GM19324 (cell line): ENCODE measurements around the gene GANAB.
"Not testable (repeated sequence)": the region's sequence is repeated elsewhere in the genome, so short reads cannot be mapped to it uniquely, and the experiment has no call there.

Experiments used
- ATAC-seq: cut with Tn5 transposase; IDR thresholded peaks from one replicate; pipeline ENCODE4 v1.9.1; 2021; ENCODE audit warnings: mild to moderate bottlenecking, moderate library complexity; ENCODE audit not compliant: unreplicated experiment, low FRiP score

The GANAB gene

GRCh38 chr11:62627713-62628112 is 18.7 kb downstream of the GANAB start:
- ATAC-seq, result no peak

GRCh38 chr11:62622476-62623089 is 23.8 kb downstream of the GANAB start:
- no peak for ATAC-seq

GRCh38 chr11:62621567-62622470 is 24.6 kb downstream of the GANAB start, which contains the start of gene B3GAT3:
Gene B3GAT3, minus strand, starts transcription at chr11:62621986. Its CDS starts 39 bp downstream, at chr11:62621947.
- peak; percentile 95 for ATAC-seq

DNA sequence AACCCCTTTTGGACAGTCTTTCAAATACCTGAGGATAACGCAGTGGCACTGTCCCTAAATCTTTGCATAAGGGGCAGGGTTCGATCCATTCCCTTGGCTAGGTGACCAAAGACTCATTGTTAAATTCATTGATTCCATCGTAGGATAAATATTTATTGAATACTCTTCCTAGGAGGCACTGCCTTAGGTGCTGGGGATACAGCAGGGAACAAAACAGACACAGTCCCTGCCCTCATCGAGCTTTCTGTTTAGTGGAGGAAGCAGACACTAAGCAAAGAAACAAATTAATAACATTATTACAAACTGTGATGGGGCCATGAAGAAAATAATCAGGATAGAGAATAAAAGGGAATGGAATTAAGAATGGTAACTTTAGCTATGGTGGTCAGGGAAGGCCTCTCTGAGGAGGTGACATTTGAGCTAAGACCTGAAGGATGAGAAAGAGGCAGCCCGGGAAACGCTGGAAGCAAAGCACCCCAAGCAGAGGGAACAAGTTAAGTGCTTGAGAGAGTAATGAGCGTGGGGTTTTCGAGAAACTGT is 25.3 kb downstream of the GANAB start:
- ATAC-seq, result no peak

- ATAC-seq, result not testable (repeated sequence)
These were observed 29.5 kb downstream of the GANAB start for GRCh38 chr11:62616957-62617356.

- ATAC-seq, result no peak
These were observed 30.9 kb downstream of the GANAB start for GRCh38 chr11:62615521-62615920.

- ATAC-seq, result no peak
These were observed 32.1 kb downstream of the GANAB start for GRCh38 chr11:62614275-62614674.

- ATAC-seq, result no peak
These were observed 33.1 kb downstream of the GANAB start for GRCh38 chr11:62613291-62613778.

GRCh38 chr11:62612366-62613290 is 33.8 kb downstream of the GANAB start, which contains the start of the genes EML3 and ROM1:
Gene EML3, minus strand, starts transcription at chr11:62612775. Its CDS starts 318 bp downstream, at chr11:62612457.
Gene ROM1, plus strand, starts transcription at chr11:62613257. Its CDS starts 25 bp downstream, at chr11:62613282.
- peak; percentile 65 for ATAC-seq

GRCh38 chr11:62611705-62612365 is 34.6 kb downstream of the GANAB start:
- ATAC-seq, result peak; percentile 18

- ATAC-seq, result no peak
These were observed 35.4 kb downstream of the GANAB start for GRCh38 chr11:62610814-62611704.

DNA sequence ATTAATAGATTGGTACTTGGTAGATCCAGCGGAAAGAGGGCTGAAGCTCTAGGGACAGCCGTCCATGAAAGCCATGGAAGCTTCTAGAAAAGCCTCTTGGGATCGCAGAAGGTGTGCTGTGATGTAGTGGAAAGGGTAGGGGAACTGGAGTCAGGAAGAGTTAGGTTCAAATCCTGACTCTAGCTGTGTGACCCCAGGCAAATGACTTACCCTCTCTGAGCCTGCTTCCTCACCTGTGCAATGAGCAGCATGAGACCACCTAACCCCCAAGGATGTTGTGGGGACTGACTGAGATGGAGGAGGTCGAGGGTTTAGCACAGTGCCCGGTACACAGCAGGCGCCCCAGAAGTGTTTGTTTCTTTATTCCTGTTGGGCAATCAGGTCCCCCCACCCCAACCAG is 36.0 kb downstream of the GANAB start:
- no peak for ATAC-seq

GRCh38 chr11:62608776-62609175 is 37.6 kb downstream of the GANAB start:
- ATAC-seq, result no peak

DNA sequence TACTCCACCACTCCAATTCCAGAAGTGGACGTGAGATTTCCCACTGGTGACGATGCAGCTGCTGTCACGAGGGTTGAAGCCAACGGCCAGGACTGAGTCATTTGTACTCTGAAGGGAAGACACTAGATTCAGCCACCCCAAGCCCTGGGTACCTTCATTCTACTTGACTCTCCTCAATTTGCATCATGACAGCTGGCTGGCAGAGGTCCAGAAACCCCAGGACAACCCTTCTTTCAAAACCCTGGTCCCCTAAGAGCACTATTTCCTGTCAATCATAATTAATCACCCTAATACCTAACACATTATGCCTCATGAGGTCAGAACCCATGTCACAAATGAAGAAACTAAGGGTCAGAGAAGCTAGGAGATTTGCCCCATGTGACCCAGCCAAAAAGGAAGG is 38.7 kb downstream of the GANAB start:
- ATAC-seq, result no peak

DNA sequence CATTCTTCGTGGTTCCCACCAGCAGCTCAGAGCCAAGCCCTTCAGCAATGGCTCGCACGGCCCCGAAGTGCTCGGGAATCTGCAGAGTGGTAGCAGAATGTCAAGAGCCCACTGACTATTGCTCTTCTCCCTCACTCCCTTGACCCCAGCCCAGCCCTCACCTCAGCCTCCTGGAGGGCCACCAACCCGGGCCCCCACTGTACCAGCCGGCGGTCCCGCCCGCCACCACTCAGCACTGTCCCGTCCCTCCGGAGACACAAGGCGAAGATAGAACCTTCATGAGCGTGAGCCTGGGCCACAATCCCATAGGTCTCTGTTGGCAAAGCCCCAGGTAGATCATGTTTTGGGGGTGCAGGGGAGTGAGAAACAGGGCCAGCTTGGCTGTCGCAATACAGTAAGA is 40.5 kb downstream of the GANAB start:
- no peak for ATAC-seq

GRCh38 chr11:62605467-62605866 is 40.9 kb downstream of the GANAB start:
- no peak for ATAC-seq

GRCh38 chr11:62604460-62605120 is 41.8 kb downstream of the GANAB start:
- ATAC-seq, result no peak

GRCh38 chr11:62603776-62604299 is 42.6 kb downstream of the GANAB start:
- ATAC-seq, result no peak
